ENCODE measurements around the gene ZNF778.

DNA sequence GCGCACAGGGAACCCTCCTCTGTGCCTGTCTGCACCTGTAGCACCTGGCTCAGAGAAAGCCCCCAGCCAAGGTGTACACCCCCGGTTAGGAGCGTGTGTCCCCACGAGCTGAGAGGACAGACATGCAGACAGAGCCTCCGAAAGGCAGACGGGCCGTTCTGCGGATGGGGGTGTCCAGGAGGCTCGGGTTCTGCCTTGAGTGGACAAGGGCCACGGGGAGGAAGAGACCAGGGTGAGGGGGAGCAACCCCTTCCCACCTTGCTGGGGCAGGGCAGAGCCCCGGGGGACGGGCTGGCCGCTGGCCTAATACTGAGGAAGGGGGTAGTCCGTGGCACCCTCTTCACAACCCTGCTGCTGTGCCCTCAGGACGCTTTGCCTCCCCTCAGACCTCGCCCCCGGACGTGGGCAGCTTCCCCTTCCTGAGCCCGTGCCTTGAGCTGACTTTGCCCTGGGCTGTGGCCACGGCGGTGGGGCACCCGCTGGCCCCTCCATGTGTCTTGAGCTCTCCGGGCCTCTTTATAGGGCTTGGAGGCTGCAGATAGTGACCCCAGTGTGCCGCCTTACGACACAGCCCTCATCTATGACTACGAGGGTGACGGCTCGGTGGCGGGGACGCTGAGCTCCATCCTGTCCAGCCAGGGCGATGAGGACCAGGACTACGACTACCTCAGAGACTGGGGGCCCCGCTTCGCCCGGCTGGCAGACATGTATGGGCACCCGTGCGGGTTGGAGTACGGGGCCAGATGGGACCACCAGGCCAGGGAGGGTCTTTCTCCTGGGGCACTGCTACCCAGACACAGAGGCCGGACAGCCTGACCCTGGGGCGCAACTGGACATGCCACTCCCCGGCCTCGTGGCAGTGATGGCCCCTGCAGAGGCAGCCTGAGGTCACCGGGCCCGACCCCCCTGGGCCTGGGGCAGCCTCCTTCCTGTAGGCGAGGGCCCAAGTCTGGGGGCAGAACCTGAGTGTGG, 22.9 kb upstream of the ZNF778 start:
- TF ChIP-seq EZH2 (IDR thresholded peaks at IDR 0.05) (no peak), POLR2AphosphoS5 (IDR thresholded peaks at IDR 0.05; ENCODE audit: borderline replicate concordance, low read depth, low read length) (no peak)
